Measurements from ENCODE around the gene SLCO2A1.

GRCh38 chr3:133949438-133949837 is 80.3 kb downstream of the SLCO2A1 start:
- TF ChIP-seq, protein P1, sequence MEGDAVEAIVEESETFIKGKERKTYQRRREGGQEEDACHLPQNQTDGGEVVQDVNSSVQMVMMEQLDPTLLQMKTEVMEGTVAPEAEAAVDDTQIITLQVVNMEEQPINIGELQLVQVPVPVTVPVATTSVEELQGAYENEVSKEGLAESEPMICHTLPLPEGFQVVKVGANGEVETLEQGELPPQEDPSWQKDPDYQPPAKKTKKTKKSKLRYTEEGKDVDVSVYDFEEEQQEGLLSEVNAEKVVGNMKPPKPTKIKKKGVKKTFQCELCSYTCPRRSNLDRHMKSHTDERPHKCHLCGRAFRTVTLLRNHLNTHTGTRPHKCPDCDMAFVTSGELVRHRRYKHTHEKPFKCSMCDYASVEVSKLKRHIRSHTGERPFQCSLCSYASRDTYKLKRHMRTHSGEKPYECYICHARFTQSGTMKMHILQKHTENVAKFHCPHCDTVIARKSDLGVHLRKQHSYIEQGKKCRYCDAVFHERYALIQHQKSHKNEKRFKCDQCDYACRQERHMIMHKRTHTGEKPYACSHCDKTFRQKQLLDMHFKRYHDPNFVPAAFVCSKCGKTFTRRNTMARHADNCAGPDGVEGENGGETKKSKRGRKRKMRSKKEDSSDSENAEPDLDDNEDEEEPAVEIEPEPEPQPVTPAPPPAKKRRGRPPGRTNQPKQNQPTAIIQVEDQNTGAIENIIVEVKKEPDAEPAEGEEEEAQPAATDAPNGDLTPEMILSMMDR (IDR thresholded peaks at IDR 0.05), result no peak
- TF ChIP-seq POLR2A (IDR thresholded peaks at IDR 0.05), result no peak

Data from testis (tissue), 2 donors.